Colon (tissue), 2 donors: Measurements from ENCODE around the gene STIM1.
"Not testable (repeated sequence)": the region's sequence is repeated elsewhere in the genome, so short reads cannot be mapped to it uniquely, and the experiment has no call there.

Source experiments
- FAIRE-seq: peaks from 2 replicates; lab custom pipeline; 2012; peaks lifted over from hg19 to GRCh38; lab: Jason Lieb, UNC
- donor health status: control.
- donor health status: control.

STIM1 gene

DNA sequence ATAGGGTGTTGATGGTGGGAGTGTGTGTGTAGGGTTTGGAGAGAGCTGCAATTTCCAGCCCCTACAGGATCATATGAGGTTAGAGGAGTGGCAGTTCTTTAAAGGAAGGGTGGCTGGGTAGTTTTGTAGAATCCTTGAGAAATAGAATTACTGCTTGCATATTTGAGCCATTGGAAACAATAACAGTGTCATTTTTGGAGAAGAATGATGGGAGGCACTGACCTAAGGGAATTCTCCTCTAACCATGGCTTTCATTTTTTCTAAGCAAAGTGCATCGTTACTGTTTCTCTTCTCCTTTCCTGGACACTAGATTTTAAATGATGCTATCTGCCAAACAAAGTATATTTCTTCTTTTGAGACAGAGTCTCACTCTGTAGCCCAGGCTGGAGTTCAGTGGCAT lies 172.3 kb downstream of the STIM1 start:
- FAIRE-seq = no peak

DNA sequence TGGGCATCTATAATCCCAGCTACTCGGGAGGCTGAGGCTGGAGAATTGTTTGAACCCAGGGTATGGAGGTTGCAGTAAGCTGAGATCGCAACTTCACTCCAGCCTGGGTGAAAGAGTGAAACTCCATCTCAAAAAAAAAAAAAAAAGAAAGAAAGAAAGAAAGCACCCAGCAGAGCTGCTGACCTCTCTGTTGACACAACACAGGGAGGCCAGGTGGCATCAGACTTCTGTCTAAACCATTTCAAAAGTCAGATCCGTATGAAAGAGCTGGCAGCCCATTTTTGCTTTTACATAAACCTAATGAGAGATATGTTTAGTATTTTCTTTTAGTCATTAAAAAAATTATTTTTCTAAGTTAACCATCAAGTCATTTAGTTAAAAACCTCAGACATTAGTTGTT lies 174.7 kb downstream of the STIM1 start:
- FAIRE-seq = no peak

DNA sequence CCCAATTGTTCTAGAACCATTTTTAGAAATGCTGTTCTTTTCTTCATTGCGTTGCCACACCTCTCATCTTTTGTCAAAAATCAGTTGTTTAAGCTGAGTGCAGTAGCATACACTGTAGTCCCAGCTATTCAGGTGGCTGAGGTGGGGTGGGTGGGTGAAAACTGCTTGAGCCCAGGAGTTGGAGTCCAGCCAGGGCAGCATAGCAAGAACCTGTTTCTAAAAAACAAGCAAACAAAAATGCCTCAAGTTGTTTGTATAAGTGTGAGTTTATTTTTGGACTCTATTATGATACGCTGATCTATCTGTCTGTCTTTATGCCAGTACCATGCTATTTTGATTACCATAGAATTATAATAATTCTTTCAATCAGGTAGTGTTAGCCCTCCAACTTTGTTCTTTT lies 176.6 kb downstream of the STIM1 start:
- no peak for FAIRE-seq

DNA sequence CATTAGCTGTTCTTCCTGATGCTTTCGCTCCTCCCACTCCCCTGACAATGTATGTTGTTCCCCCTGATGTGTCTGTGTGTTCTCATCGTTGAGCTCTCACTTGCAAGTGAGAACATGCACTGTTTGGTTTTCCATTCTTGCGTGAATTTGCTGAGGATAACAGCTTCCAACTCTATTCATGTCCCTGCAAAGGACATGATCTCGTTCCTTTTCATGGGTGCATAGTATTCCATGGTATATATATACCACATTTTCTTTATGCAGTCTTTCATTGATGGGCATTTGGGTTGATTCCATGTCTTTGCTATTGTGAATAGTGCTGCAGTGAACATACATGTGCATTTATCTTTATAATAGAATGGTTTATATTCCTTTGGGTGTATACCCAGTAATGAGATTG lies 180.5 kb downstream of the STIM1 start:
- FAIRE-seq = no peak

DNA sequence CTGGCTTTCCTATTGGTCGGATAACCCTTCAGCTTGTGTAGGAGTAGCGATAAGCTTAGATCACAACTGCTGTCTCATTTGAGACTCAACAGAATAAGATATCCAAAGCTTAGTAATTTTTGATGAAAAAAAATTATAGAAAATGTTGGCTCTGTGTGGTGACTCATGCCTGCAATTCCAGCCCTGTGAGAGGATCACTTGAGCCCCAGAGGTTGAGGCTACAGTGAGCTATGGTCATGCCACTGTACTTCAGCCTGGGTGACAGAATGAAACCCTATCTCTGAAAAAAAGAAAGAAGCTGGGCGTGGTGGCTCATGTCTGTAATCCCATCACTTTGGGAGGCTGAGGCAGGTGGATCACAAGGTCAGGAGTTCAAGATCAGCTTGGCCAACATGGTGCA lies 183.5 kb downstream of the STIM1 start:
- FAIRE-seq = no peak

DNA sequence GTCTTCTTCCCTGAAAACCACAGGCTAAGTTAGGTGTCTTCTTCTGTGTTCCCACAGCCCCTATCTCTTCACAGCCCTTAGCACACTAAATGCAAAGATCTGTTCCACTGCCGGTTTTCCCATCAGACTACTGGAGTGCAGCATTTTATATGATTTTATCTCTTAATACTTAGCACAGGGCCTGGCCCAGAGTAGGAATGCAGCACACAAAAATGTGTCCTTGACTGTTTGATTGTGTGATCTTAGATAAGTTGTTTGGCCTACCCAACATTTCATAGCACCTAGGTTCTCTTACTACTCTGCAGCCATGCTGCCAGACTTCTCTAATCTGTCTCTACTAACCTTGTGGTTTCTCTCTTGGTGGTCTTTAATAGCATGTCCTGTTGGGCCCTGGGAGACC lies 185.0 kb downstream of the STIM1 start:
- no peak for FAIRE-seq

DNA sequence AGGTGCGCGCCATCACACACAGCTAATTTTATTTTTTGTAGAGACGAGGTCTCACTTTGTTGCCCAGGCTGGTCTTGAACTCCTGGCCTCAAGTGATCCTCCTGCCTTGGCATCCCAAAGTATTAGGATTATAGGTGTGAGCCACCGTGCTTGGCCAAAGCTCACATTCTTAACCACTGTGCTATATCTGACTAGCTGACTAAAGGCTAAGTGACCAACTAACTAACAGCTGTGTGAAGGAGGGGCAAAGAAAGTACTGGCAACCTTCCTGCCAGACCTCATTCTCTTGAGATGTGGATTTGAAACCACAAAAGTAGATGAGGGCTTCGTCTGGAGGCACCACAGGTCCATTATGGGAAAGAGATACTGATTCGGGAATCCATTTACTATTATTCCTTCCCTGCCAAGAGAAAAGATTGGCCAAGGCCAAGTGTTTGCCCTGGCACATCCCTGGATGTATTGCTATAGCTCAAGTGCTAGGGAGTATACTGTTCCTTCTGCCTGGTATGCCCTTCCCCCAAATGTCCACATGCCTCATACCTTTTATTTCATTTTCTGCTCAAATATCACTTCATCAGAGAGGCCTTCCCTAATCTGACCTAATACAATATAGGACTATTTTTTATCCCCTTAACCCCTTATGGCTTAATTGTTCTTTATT lies 186.4 kb downstream of the STIM1 start:
- FAIRE-seq = no peak

DNA sequence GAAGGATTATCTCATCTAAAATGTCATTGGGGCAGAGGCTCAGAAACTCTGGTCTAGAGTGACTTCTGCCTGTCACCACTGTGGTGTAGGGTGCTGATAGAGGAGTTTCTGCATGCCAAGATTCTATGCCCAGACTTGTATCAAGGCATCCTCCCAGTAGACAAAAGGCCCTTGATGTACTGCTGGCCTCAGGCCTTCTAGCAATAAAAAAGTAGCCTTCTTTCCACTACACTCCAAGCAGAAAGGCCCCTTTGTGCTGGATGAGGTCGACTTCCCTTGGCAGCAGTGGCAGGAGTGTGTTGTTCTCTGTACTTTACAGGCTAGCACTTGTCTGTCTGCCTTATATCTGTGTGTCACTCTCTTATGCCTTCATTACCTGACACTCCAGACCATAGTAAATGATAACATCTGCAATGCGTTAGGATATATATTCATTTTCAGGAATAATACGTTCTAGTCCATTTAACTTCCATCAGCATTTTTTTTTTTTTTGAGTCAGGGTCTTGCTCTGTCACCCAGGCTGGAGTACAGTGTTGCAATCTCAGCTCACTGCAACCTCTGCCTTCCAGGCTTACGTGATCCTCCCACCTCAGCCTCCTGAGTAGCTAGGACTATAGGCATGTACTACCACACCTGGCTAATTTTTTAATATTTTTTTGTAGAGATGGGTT lies 189.6 kb downstream of the STIM1 start:
- no peak for FAIRE-seq

DNA sequence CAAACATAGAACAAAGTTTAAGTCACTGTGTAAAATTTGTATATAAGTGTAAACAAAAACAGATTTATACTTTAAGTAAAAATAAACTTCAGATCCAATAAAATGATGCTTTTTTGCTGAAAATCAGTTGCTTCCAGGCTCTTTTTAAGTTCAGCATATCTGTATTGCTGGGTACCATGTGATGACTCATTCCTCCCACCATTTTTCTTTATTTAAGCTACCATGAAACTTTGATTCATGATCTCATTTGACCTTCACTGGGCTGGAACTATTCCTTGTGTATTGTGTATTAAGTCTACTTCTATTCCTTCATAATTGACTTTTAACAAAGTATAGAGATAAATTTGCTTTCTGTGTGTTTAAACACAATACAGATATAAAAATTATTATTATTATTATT lies 192.9 kb downstream of the STIM1 start:
- no peak for FAIRE-seq

DNA sequence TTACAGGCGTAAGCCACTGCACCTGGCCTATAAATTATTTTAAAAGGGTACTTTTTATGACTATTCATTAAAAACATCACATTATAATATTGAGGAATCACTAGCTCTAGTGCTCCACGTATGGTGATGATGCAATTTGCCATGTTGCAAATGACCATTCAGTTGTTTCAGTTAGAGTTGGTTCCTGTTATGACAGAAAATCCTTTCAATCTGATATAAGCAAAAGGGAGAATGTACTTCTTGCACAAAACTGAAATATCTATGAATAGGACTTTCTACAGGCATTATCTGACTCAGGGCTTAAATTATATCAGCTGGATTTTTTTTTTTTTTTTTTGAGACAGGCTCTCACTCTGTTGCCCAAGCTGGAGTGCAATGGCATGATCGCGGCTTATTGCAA lies 193.5 kb downstream of the STIM1 start:
- FAIRE-seq = no peak

DNA sequence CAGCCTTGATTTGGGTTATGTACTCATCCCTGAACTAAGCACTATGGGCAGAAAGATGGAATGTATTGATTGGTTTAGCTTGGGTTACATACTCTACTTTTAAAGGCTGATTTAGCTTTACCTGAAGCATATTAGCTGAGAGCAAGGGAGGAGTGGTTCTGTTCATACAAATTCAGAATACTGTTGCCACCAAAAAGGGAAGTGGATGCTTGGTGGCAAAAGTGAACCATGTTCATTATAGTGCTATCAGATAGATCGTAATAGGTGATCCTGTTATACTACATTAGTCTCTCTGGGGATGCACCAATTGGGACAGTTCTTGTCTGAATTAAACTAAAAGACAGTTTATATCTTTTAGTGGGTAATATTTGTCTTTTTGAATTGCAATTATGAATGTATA lies 194.7 kb downstream of the STIM1 start:
- FAIRE-seq = no peak

DNA sequence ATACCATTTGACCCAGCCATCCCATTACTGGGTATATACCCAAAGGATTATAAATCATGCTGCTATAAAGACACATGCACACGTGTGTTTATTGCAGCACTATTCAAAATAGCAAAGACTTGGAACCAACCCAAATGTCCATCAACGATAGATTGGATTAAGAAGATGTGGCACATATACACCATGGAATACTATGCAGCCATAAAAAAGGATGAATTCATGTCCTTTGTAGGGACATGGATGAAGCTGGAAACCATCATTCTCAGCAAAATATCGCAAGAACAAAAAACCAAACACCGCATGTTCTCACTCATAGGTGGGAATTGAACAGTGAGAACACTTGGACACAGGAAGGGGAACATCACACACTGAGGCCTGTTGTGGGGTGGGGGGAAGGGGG lies 197.7 kb downstream of the STIM1 start:
- not testable (repeated sequence) for FAIRE-seq

DNA sequence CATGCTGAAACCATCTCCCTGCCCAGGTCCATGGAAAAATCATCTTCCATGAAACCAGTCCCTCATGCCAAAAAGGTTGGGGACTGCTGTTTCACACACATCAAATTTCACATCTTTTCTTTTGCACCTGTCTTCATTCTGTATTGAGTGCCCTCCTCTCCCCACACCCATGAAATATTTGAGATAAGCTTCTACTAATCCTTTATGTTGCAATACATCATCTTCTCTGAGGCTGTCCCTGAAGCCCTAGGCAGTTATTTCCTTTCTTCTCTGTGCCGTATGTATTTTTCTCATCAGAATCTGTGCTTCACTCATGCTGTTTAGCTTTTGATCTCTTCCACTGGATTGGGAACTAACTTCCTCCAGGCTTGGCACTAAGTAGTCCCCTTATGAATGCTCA lies 199.2 kb downstream of the STIM1 start:
- FAIRE-seq = no peak

DNA sequence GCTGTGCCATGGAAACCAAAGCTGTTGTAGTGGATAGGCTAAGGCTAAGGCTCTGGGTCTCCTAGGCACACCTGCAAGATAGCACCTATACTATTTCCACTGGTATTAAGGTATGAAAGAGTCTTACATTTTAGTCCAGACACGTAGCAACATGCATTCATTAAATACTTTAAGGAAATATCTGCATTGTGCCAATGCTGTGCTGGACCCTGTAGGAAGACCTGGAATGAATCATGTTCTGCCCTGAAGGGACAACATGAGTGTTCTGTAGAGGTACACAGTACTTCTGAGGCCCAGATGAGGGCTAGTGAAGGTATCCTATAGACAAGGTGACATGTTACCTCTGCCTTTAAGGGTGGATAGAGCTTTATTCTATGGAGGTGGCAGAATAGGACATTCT lies 204.0 kb downstream of the STIM1 start:
- FAIRE-seq = no peak

DNA sequence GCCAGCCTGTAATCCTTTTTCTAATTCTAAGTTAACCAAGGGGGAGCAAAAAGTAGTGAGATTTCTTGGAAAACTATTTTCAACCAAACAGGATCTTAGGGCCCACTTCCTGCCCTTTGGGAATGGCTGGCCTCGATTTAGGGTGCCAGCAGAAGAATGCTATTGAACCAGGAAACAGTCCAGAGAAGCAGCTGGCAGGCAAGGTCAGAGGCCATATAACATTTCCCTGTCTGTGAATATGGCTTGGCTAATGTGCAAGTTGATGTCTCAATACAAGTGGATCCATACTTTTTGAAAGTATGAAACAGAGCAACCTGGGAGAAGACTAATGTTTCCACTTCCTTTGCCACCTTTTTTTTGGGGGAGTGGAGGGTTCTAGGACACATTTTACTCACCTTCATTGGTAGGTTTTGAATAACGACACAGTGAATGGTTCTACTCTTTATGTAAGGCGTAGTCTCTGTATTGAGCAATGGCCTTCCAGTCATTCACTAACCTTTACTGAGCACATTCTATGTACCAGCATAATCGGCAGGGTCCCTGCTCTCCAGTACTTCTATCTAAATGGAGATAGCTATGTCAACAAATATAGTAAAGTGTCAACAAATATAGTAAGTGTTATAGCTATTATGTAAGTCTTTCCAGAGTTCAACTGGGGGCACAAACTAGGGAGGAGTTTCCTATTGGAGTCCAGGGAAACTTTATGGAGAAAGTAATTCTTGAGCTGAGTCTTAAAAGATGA lies 204.9 kb downstream of the STIM1 start:
- no peak for FAIRE-seq

DNA sequence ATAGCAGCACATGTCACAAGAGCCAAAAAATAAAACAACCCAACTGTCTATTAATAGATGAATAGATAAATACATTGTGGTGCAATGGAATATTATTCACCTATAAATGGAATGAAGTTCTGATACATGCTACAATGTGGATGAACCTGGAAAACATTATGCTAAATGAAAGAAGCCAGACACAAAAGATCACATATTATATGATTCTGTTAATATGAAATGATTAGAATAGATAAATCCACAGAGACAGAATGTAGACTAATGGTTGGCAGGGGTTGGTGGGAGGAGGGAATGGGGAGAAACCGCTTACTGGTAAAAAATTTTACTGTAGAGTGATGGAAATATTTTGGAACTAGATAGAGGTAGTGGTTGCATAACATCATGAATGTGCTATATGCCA lies 206.2 kb downstream of the STIM1 start:
- no peak for FAIRE-seq

DNA sequence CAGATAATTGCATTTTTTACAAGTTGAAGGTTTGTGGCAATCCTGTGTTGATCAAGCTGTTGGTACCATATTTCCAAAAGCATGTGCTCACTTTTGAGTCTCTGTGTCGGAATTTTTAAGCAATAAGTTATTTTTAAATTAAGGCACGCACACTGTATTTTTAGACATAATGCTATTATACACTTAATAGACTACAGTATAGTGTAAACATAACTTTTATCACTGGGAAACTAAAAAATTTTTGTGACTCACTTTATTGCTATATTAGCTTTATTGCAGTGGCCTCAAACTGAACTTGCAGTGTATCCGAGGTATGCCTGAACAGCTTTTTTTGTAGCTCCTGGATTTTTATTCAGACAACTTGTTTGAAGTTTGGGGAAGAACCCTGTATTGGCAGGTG lies 207.9 kb downstream of the STIM1 start:
- no peak for FAIRE-seq

DNA sequence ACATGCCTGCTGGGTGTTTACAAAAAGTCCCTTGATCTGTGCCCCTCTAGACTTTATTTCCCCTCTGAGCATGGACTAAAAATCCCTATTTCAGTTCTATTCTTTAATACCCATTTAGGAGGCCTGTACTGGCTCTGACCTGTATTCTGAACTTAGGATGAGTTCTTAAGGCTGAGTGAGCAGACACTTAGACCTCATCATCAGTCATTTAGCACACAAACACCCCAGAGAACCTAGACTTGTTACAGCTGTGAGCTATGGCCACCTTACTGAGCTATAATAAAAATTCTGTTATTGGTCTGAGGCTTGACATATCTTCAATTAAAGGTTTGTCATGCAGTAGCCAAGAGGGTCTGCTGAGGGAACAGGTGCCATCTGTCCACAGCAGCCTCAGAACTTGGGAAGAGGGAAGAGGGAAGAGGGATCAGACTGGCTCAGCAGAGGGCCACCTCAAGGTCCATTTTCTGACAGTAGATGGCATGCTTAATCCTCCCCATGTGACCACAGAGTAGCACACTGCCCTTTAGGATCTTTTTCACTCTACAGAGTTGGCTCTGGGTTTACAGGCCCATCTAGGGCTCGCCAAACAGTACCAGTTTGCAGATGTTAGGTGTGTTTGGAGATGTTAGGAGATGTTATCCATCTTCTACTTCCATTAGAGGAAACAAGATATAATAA lies 209.0 kb downstream of the STIM1 start:
- FAIRE-seq = no peak

DNA sequence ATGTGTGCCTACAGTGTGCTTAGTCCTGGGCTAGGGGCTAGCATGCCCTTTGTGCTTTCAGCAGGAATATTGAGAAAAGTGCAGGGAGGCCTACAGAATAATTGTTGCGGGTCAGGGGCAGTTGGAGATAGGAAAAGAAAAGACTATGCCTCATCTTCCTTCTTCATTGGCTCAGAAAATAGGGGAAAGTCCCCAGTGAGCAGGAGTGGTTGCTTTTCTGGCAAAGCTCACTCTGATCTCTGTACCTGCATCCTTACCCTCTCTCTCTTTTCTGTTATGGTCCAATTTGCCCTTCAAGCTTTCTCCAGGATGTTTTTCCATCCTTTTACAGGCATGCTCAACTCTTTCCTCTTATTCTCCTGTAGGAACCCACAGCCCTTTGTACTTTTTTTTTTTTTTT lies 209.6 kb downstream of the STIM1 start:
- no peak for FAIRE-seq

DNA sequence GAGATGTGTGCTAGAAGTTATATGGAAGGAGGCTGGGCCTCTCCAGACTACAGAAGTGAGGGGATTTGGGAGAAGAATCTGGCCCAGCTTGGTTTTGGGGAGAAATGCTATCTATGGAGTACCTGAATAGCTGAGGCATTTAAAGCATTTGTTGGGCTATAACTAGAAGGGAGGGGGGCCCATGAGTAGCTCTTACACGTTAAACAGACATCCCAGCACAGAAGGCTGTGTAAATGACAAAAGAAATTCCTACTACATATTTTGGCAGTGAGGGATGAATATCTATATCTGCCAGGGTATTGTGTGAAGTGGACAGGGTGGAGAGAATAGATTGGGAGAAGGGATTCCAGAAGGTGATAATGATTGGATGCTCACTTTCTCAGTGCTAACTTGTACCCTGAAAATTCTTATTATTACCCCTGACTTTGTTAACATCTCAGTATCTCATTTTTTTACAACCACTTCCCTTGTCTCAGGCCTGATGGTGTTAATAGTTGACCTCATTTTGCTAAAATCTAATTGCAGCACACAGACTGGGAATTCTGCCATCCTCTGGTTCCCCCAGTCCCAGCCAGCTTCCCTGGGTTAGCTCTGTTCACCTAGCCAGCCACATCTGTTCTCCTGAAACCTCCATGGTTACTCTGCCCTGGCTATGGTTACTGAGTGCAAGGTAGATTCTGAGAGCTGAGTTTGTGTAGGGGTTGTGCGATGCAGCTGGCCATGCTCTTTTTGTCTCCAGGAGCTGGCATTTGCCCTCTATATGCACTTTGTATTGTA lies 210.3 kb downstream of the STIM1 start:
- no peak for FAIRE-seq

DNA sequence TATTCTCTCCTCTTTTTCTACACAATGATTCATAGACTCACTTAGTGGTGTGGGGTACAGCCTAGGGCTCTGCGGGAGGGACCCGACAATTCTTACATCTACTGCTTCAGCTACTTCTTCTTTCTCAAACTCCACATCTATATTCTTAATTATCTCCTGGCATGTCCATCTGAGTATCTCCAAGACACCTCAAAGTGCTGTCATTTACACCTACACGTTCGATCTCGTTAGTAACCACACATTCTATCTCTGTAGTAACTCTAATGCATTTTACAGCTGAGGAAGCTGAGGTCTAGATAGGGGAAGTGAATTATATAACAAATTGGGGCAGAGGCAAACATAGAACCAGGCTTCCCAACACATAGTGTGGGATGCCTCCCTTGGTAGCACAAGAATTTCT lies 211.4 kb downstream of the STIM1 start:
- FAIRE-seq = no peak

DNA sequence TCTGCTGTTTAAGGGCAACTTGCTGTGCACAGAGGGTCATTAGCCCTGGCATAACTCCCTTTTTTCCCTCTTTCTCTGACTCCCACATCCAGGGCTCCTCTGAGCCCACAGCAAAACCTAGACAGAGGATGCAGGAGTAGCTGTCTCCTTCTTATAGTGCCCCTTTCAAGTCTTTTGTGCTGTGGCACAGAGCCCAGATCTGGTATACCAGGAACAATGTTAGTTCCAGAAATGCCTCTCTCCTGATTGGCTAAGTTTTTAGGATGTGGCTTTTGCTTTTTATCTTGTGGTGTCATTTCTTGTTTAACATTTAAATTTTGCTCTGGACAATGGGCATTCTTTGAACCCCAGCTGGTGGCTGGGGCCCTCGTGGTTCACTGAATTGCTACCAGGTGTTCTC lies 213.5 kb downstream of the STIM1 start:
- no peak for FAIRE-seq
